ENCODE measurements around the gene THSD4.
"Not testable (repeated sequence)": the region's sequence is repeated elsewhere in the genome, so short reads cannot be mapped to it uniquely, and the experiment has no call there.

Gene THSD4

GRCh38 chr15:71294251-71294910, 179.1 kb downstream of the THSD4 start:
- no peak for DNase-seq (ENCODE audit: low read depth in 2 of 2)

DNA sequence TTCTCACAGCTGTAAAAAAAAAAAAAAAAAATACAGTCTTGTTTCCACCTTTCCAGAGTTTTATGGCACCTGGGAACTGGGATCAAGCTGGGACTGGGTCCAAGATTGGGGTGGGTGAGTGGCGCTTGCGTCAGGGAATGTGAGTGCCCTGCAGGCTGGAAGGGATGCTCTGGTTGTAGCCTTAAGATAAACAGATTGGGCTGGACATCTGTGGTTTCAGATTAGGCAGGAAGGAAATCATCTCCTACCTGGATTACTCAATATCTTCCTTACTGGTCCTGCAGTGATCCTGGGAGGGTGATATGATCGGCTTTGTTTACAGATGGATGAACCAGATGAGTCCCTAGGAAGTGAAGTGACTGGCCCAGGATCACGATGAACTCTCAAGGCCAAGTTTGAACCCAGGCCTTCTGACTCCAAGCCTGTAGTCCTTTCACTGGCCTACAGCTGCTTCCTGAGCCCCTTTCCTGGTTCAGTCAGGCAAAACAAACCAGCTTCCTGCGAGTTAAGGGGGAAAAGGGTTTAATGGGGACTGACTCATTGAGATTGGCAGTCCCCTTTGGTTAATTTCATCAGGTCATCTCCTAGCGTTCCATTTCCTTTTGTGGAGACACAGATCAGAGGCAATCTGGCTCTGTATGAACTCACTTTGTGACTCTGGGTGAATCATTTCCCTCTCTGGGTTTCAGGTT, 179.8 kb downstream of the THSD4 start:
- DNase-seq (ENCODE audit: low read depth in 2 of 2): no peak

DNA sequence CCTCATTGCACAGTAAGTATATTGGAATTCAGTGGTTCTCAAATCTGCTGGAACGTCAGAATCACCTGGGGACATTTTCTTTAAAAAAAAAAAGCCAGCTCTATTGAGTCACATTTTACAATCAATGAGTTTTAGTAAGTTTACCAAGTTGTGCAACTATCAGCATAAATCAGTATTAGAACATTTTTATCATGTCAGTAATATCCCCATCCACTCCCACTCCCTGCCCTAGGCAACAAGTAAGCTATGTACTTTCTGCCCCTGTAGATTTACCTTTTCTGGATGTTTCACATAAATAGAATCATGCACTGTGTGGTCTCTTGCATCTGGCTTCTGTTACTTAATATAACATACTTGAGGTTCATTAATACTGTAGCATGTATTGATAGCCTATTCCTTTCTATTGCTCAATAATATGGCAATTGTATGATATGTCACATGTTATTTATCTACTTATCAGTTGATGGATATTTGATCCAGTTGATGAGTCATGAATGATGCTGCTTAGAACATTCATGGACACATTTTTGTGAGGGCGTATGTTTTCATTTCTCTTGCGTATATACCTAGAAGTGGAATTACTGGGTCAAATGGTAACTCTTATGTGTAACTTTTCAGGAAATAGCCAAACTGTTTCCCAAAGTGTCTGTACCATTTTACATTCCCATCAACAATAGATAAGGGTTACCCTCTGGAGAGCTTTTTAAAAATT, 180.5 kb downstream of the THSD4 start:
- no peak for DNase-seq (ENCODE audit: low read depth in 2 of 2)

DNA sequence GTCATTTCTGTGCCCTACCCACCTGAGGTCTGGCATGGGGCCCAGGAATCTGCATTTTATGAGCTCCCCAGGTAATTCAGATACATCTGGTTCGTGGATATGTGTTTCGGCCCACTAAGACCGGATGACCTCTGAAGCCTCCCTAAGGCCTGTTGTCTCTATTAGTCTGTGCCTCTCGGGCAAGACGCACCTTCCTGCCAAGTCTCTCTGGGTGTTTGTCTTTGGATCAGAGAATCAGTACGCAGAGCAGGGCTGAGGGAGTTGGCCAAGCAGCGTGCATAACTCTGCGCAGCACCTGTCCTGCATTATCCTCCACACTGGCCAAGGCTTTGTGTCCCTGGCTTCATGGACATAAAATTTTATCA, 181.0 kb downstream of the THSD4 start:
- no peak for DNase-seq (ENCODE audit: low read depth in 2 of 2)

GRCh38 chr15:71301958-71302621, 186.8 kb downstream of the THSD4 start:
- DNase-seq (ENCODE audit: low read depth in 2 of 2): no peak

DNA sequence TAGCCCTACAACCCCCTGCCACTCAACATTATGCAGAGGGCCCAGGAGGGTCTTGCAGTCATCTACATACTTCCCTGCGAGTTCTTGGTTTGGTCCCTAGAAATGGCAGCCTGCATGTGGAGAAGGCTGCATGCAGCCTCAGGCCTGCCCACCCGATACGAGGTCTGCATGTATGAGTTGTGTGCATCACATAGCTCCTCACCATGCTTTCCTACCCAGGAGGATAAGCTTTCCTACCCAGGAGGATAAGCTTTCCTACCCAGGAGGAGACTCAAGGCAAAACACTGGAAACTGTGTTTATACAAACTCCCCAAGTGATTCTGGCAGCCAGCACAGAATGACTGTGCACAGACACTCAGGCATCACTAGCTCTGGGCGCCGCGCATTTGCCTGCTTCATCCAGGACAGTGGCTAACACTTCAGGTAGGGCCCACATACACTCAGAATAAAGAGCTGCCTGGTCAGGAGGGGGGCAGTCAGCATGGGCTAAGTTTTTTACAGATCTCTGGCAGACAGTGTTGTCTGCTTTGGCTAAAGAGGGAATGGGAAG, 187.7 kb downstream of the THSD4 start:
- DNase-seq (ENCODE audit: low read depth in 2 of 2): no peak

DNA sequence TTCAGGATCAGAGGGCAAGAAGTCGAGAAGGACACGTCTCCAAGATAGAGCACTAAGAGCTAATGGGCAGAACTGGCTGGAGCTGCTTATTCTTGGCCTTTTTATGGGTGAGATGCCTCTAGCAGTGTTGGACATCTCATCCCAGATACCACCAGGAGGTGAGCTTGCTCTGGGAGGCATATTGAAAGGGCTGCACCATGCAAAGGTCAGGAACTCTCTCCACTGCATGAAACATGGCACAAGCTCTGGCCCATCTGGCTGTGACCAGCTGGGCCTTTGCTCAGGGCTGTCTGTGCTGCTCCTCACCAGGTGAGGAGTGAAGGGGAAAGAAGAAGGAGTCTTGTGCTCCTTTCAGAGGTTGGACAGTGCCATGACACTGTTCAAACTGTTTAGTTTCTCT, 188.7 kb downstream of the THSD4 start:
- no peak for DNase-seq (ENCODE audit: low read depth in 2 of 2)

- DNase-seq (ENCODE audit: low read depth in 2 of 2): no peak
Measured at GRCh38 chr15:71304681-71305080, 189.4 kb downstream of the THSD4 start.

DNA sequence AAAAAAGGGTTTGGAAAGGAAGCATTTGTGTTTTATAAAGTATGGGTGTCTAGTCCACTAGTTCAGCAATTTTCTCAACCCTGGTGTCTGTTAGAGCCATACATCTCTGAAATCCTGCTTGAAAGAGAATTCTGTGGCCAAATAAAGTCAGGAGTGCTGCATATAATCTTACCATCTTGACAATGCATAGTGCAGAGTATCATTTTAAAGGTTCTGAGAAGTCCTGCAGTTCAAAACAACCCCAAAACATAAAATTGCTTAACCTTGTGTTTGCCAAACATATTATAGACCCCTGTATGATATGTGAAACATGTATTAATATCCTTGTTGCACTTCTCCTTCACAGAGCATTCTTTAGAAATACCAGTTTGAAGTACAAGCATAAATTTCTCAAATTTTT, 191.3 kb downstream of the THSD4 start:
- no peak for DNase-seq (ENCODE audit: low read depth in 2 of 2)

GRCh38 chr15:71312194-71312708, 197.0 kb downstream of the THSD4 start:
- no peak for DNase-seq (ENCODE audit: low read depth in 2 of 2)

- no peak for DNase-seq (ENCODE audit: low read depth in 2 of 2)
Measured at GRCh38 chr15:71312731-71313460, 197.6 kb downstream of the THSD4 start.

DNA sequence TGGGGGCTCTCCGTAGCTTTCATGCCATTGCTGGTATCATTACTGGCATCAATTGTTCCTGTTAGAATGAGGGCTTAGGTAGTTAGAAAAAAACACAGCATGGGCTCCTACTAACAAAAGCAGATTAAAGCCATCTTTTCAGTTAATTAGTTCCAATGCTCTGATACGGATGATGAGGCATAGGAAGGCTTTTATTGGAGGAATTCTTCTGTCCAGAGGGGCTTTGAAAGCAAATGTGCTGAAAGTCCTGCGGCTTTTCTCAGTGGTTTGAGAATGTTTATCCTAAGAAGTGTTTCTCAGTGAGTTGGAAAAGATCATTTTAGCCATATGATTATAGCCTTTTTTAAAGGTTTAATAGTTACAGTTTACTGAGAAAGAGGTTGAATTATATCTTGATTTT, 198.5 kb downstream of the THSD4 start:
- DNase-seq (ENCODE audit: low read depth in 2 of 2): no peak

DNA sequence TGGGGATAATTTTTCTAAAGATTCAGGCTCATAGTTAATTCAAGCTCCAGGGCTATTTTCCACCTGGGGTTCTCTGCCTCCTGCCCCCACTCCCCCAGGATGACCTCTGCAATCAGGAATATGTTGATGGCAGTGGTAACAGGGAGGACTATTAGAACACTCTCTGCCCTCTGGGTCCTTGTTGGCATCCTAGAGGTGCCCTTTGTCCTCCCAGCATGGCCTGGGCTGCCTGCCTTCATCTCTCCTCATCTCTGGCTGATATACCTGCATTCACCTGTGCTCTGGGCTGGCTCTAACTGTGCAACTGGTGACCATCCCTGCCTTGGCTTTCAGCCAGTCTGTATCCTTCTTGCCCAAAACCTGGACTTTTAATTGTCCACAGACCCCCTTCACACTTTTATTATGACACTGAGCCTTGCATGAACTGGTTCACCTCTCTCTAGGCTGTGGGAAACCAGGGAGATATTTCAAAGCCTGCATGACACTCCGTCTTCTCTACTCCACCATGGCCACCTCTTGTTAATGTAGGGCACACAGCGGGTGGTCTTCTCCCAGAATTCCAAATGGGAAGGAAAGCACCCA, 199.8 kb downstream of the THSD4 start:
- DNase-seq (ENCODE audit: low read depth in 2 of 2): no peak

GRCh38 chr15:71316911-71317310, 201.6 kb downstream of the THSD4 start:
- no peak for DNase-seq (ENCODE audit: low read depth in 2 of 2)

GRCh38 chr15:71319424-71319823, 204.2 kb downstream of the THSD4 start:
- DNase-seq (ENCODE audit: low read depth in 2 of 2): not testable (repeated sequence)

- no peak for DNase-seq (ENCODE audit: low read depth in 2 of 2)
Measured at GRCh38 chr15:71319935-71320334, 204.7 kb downstream of the THSD4 start.

- no peak for DNase-seq (ENCODE audit: low read depth in 2 of 2)
Measured at GRCh38 chr15:71323082-71323481, 207.8 kb downstream of the THSD4 start.

- no peak for DNase-seq (ENCODE audit: low read depth in 2 of 2)
Measured at GRCh38 chr15:71323584-71323983, 208.3 kb downstream of the THSD4 start.

DNA sequence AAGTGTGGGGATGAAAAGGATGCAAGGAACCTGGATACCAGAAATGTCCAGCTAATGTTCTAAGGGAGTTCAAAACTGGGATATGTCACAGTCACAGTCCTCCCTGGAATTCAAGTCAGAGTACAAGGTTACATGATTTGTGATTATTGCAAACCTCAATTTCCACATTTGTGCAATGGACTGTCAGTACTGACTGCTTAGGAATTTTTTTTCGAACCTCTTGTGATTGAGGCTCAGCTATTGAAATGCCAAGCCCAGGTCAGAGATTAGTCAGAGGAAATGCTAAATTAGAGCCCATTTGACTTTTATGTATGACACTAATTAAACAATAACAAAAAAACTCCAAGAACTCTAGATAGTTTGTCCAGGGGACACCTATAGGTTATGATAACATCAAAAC, 210.2 kb downstream of the THSD4 start:
- no peak for DNase-seq (ENCODE audit: low read depth in 2 of 2)

- no peak for DNase-seq (ENCODE audit: low read depth in 2 of 2)
Measured at GRCh38 chr15:71328453-71328852, 213.2 kb downstream of the THSD4 start.

GRCh38 chr15:71329041-71329440, 213.8 kb downstream of the THSD4 start:
- no peak for DNase-seq (ENCODE audit: low read depth in 2 of 2)
